Measurements from ENCODE around the gene HS6ST3.

GRCh38 chr13:96185818-96186217 lies 95.9 kb downstream of the HS6ST3 start:
- no peak for TF ChIP-seq EZH2 (IDR thresholded peaks at IDR 0.05; ENCODE audit: insufficient read depth, poor library complexity, severe bottlenecking)
- no peak for TF ChIP-seq EZH2phosphoT487 (IDR thresholded peaks at IDR 0.05; ENCODE audit: insufficient read depth, low read depth)

Measured in GM23248 (cell line).